ENCODE measurements around the gene TMEM170B. TPM values are rescaled to one million over a fixed set of nuclear protein-coding genes. Genes with fewer than 3 reads are reported as not detected.

Gene TMEM170B
- total and polyA plus RNA-seq, 3 donors from 2014 or later, result 5.6 to 8.0 (median 6.5) TPM

GRCh38 chr6:11596640-11597237 is 59.2 kb downstream of the TMEM170B start:
- DNase-seq, result no peak
- no peak overlapping the region for H3K4me3 ChIP-seq
- no peak for TF ChIP-seq POLR2A (IDR thresholded peaks at IDR 0.05)
- no peak for TF ChIP-seq CTCF (IDR thresholded peaks at IDR 0.05)
- intact Hi-C loops (cut with DNase I; ENCODE audit: low total_unique reads), result no loop called here
- no peaks in the 10 kb centered on the region for H3K27me3 ChIP-seq
- no peaks in the 10 kb centered on the region for H3K9me3 ChIP-seq
- WGBS, 2 donors, result 80 to 89% methylated on average over 8 of the region's 8 CpGs
- H3K27ac ChIP-seq, result no peak overlapping the region
- peaks cover 5% of the 10 kb centered on the region for H3K4me1 ChIP-seq
- H3K36me3 ChIP-seq (ENCODE audit: low read depth, missing control alignments), result no peaks in the 10 kb centered on the region

GRCh38 chr6:11598687-11599086 is 61.1 kb downstream of the TMEM170B start:
- H3K27ac ChIP-seq, result no peak overlapping the region
- DNase-seq, result no peak
- H3K36me3 ChIP-seq (ENCODE audit: low read depth, missing control alignments), result no peaks in the 10 kb centered on the region
- intact Hi-C loops (cut with DNase I; ENCODE audit: low total_unique reads), result no loop called here
- H3K9me3 ChIP-seq, result no peaks in the 10 kb centered on the region
- H3K4me1 ChIP-seq, result peaks cover 5% of the 10 kb centered on the region
- WGBS, 2 donors, result 74 to 82% methylated on average over 8 of the region's 8 CpGs
- H3K4me3 ChIP-seq, result no peak overlapping the region
- TF ChIP-seq POLR2A (IDR thresholded peaks at IDR 0.05), result no peak
- no peak for TF ChIP-seq CTCF (IDR thresholded peaks at IDR 0.05)
- no peaks in the 10 kb centered on the region for H3K27me3 ChIP-seq

- 62 to 65% methylated on average over 7 of the region's 7 CpGs for WGBS, 2 donors
- H3K9me3 ChIP-seq, result no peaks in the 10 kb centered on the region
- H3K27ac ChIP-seq, result peak overlapping the region in 1 of 2 donors; percentile 46
- peaks cover 8% of the 10 kb centered on the region for H3K4me1 ChIP-seq
- no peaks in the 10 kb centered on the region for H3K27me3 ChIP-seq
- H3K36me3 ChIP-seq (ENCODE audit: low read depth, missing control alignments), result no peaks in the 10 kb centered on the region
- DNase-seq, result no peak
- H3K4me3 ChIP-seq, result no peak overlapping the region
- TF ChIP-seq POLR2A (IDR thresholded peaks at IDR 0.05), result no peak
- TF ChIP-seq CTCF (IDR thresholded peaks at IDR 0.05), result no peak
- intact Hi-C loops (cut with DNase I; ENCODE audit: low total_unique reads), result no loop called here
Observed at GRCh38 chr6:11600251-11600650, 62.7 kb downstream of the TMEM170B start.

GRCh38 chr6:11601776-11602605 is 64.4 kb downstream of the TMEM170B start:
- Histone ChIP-seq H3K27me3 (no peaks in the 10 kb centered on the region), H3K36me3 (ENCODE audit: low read depth, missing control alignments) (no peaks in the 10 kb centered on the region), H3K9me3 (no peaks in the 10 kb centered on the region), H3K27ac (no peak overlapping the region), H3K4me3 (no peak overlapping the region), H3K4me1 (peaks cover 26% of the 10 kb centered on the region)
- intact Hi-C loops (cut with DNase I; ENCODE audit: low total_unique reads), result no loop called here
- TF ChIP-seq POLR2A (IDR thresholded peaks at IDR 0.05) (no peak), CTCF (IDR thresholded peaks at IDR 0.05) (no peak)
- 80 to 81% methylated on average over 7 of the region's 7 CpGs for WGBS, 2 donors
- no peak for DNase-seq
